H1 (cell line): ENCODE measurements around the gene FXYD7. TPM values are rescaled to one million over a fixed set of nuclear protein-coding genes. Genes with fewer than 3 reads are reported as not detected.

Source experiments
- CTCF ChIA-PET: fragments of 300-600 bp; sonication (Branson Sonifier 250); formaldehyde crosslinking; loops from one replicate; lab custom pipeline; 2021; ENCODE audit not compliant: partially characterized antibody; lab: Charles Lee
- POLR2A ChIA-PET: fragments of 300-600 bp; sonication (Branson Sonifier 250); formaldehyde crosslinking; loops from one replicate; lab custom pipeline; 2021; ENCODE audit warnings: inconsistent platforms; ENCODE audit not compliant: partially characterized antibody; lab: Charles Lee
- DNase-seq, 2 experiments: peaks; one replicate each; pipeline versions ENCODE4 v3.0.0 to v3.0.0-alpha.2; 2010 to 2022; ENCODE audit warnings: low spot score in 2 of 2, low read depth in 1 of 2, mixed read lengths in 1 of 2
- FAIRE-seq: peaks from 2 replicates; lab custom pipeline; 2011; peaks lifted over from hg19 to GRCh38; lab: Jason Lieb, UNC
- H2AFZ ChIP-seq: 2 replicates; pipeline ENCODE4 v1.8.1; 2012; ENCODE audit warnings: low read length, inconsistent platforms
- H2AK5ac ChIP-seq: 2 replicates; pipeline ENCODE4 v1.6.1; 2013; ENCODE audit warnings: low read depth, low read length
- H2BK120ac ChIP-seq: replicated peaks from 2 replicates; pipeline ENCODE3; 2013; ENCODE audit warnings: low read depth, low read length, inconsistent platforms
- H2BK12ac ChIP-seq: 2 replicates; pipeline ENCODE4 v1.6.1; 2013; ENCODE audit warnings: low read depth, low read length
- H2BK15ac ChIP-seq: 2 replicates; pipeline ENCODE4 v1.6.1; 2013; ENCODE audit warnings: low read length
- H2BK20ac ChIP-seq: 2 replicates; pipeline ENCODE4 v1.6.1; 2013; ENCODE audit warnings: low read length
- H2BK5ac ChIP-seq: 2 replicates; pipeline ENCODE4 v1.6.1; 2013; ENCODE audit warnings: low read depth, low read length
- H3K14ac ChIP-seq: 2 replicates; pipeline ENCODE4 v1.6.1; 2013; ENCODE audit warnings: inconsistent platforms; ENCODE audit not compliant: insufficient read length
- H3K18ac ChIP-seq: 2 replicates; pipeline ENCODE4 v1.6.1; 2013; ENCODE audit warnings: low read length; ENCODE audit errors: extremely low read depth
- H3K23ac ChIP-seq: 2 replicates; pipeline ENCODE4 v1.6.1; 2013; ENCODE audit warnings: inconsistent platforms; ENCODE audit not compliant: insufficient read length
- H3K23me2 ChIP-seq: 2 replicates; pipeline ENCODE4 v1.6.1; 2013; ENCODE audit warnings: low read depth, low read length
- H3K27ac ChIP-seq: 2 replicates; pipeline ENCODE4 v1.6.1; 2011; ENCODE audit warnings: low read depth, low read length, inconsistent platforms
- H3K27me3 ChIP-seq, 4 experiments: replicated peaks in 1 of 4; 1 replicate in 1 of 4; 2 replicates in 3 of 4; pipeline versions ENCODE4 v1.6.1 to v1.8.1; 2011 to 2013; ENCODE audit warnings: low read length in 3 of 4, mild to moderate bottlenecking in 3 of 4, inconsistent platforms in 2 of 4, mixed read lengths in 2 of 4, moderate library complexity in 1 of 4; ENCODE audit not compliant: control insufficient read depth in 3 of 4, insufficient read depth in 3 of 4; ENCODE audit errors: extremely low read depth in 1 of 4
- H3K36me3 ChIP-seq, 4 experiments: 2 replicates each; pipeline versions ENCODE4 v1.6.1 to v1.8.1; 2011 to 2013; ENCODE audit warnings: mild to moderate bottlenecking in 4 of 4, low read length in 3 of 4, moderate library complexity in 2 of 4, control low read depth in 1 of 4, inconsistent platforms in 1 of 4; ENCODE audit not compliant: insufficient read depth in 4 of 4, control insufficient read depth in 2 of 4
- H3K4ac ChIP-seq: replicated peaks from 2 replicates; pipeline ENCODE3; 2013; ENCODE audit warnings: low read length, low read depth, mixed read lengths, inconsistent platforms; ENCODE audit not compliant: insufficient read length
- H3K4me1 ChIP-seq, 4 experiments: replicated peaks in 1 of 4; 1 replicate in 1 of 4; 2 replicates in 3 of 4; pipeline versions ENCODE4 v1.6.1 to v1.8.1; 2011 to 2013; ENCODE audit warnings: low read length in 3 of 4, inconsistent platforms in 2 of 4, mixed read lengths in 1 of 4; ENCODE audit not compliant: insufficient read depth in 4 of 4, control insufficient read depth in 3 of 4
- H3K4me2 ChIP-seq, 2 experiments: 2 replicates each; pipeline versions ENCODE4 v1.6.1 to v1.8.1; 2011 to 2013; ENCODE audit warnings: low read depth in 2 of 2, low read length in 2 of 2, control low read depth in 1 of 2, inconsistent platforms in 1 of 2, mild to moderate bottlenecking in 1 of 2; ENCODE audit not compliant: insufficient read depth in 1 of 2
- H3K4me3 ChIP-seq, 4 experiments: fragments of 200-600, 300-600 bp in 1 of 4; sonication (generic), shearing (Covaris generic), sonication (Bioruptor Twin) in 1 of 4; 2 replicates each; pipeline versions ENCODE4 v1.5.1 to v1.8.1; 2011 to 2016; ENCODE audit warnings: low read length in 4 of 4, low read depth in 3 of 4, control low read depth in 2 of 4, inconsistent platforms in 2 of 4, mild to moderate bottlenecking in 2 of 4, mixed read lengths in 1 of 4, moderate library complexity in 1 of 4; ENCODE audit not compliant: insufficient read depth in 2 of 4; ENCODE audit errors: extremely low read depth in 1 of 4
- H3K56ac ChIP-seq: replicated peaks from 2 replicates; pipeline ENCODE3; 2013; ENCODE audit warnings: low read depth, mild to moderate bottlenecking, mixed read lengths, low read length, inconsistent platforms; ENCODE audit not compliant: insufficient read length
- H3K79me1 ChIP-seq: 2 replicates; pipeline ENCODE4 v1.6.1; 2013; ENCODE audit warnings: low read depth, low read length, control low read depth
- H3K79me2 ChIP-seq, 2 experiments: 2 replicates each; pipeline versions ENCODE4 v1.6.1 to v1.8.1; 2012 to 2013; ENCODE audit warnings: low read length in 2 of 2, mild to moderate bottlenecking in 2 of 2, inconsistent platforms in 1 of 2; ENCODE audit not compliant: insufficient read depth in 2 of 2, control insufficient read depth in 1 of 2
- H3K9ac ChIP-seq, 4 experiments: replicated peaks in 1 of 4; 1 replicate in 1 of 4; 2 replicates in 3 of 4; pipeline versions ENCODE4 v1.6.1 to v1.8.1; 2011 to 2013; ENCODE audit warnings: low read depth in 3 of 4, low read length in 3 of 4, control low read depth in 2 of 4, mild to moderate bottlenecking in 2 of 4, moderate library complexity in 2 of 4, inconsistent platforms in 1 of 4; ENCODE audit errors: extremely low read depth in 1 of 4
- H3K9me3 ChIP-seq, 2 experiments: 2 replicates each; pipeline versions ENCODE4 v1.6.1 to v1.8.1; 2012 to 2013; ENCODE audit warnings: mild to moderate bottlenecking in 2 of 2, moderate library complexity in 2 of 2, control low read depth in 1 of 2, inconsistent platforms in 1 of 2, low read depth in 1 of 2, low read length in 1 of 2, mixed read lengths in 1 of 2; ENCODE audit not compliant: insufficient read depth in 2 of 2
- H4K20me1 ChIP-seq, 2 experiments: replicated peaks in 1 of 2; 2 replicates each; pipeline versions ENCODE3 to v1.8.1; 2011 to 2013; ENCODE audit warnings: inconsistent platforms in 2 of 2, low read length in 2 of 2, mild to moderate bottlenecking in 1 of 2; ENCODE audit not compliant: insufficient read depth in 2 of 2, control insufficient read depth in 1 of 2
- H4K5ac ChIP-seq: 2 replicates; pipeline ENCODE4 v1.6.1; 2013; ENCODE audit warnings: low read length, low read depth, mixed read lengths, inconsistent platforms; ENCODE audit not compliant: insufficient read length
- H4K8ac ChIP-seq: 2 replicates; pipeline ENCODE4 v1.8.0; 2013; ENCODE audit warnings: mild to moderate bottlenecking, moderate library complexity, low read length, inconsistent platforms; ENCODE audit not compliant: insufficient read depth; ENCODE audit errors: extremely low read depth
- H4K91ac ChIP-seq: replicated peaks from 2 replicates; pipeline ENCODE3; 2013; ENCODE audit warnings: low read length, mixed read lengths, inconsistent platforms; ENCODE audit not compliant: insufficient read length
- CEBPB ChIP-seq: IDR thresholded peaks from 2 replicates; pipeline ENCODE4 v1.6.1; 2012; ENCODE audit warnings: low read depth, low read length
- WGBS, 2 experiments: shearing (Covaris generic) in 1 of 2; methylation state at CpG; one replicate each; pipeline versions ENCODE4 v1.1.6 to v1.1.7; 2013 to 2015; ENCODE audit warnings: low lambda C conversion rate in 2 of 2, mixed read lengths in 2 of 2, inconsistent platforms in 1 of 2, low coverage in 1 of 2, missing lambda C conversion rate in 1 of 2; ENCODE audit not compliant: insufficient replicate concordance in 2 of 2, insufficient coverage in 1 of 2, insufficient read length in 1 of 2; ENCODE audit errors: extremely low coverage in 1 of 2, missing lambda C conversion rate in 1 of 2; 5-methylcytosine and 5-hydroxymethylcytosine counted together
- polyA plus RNA-seq, 7 experiments: library from polyadenylated mRNA; depleted of rRNA in 3 of 7; stranded (reverse) in 5 of 7; unstranded in 2 of 7; fragments of >200 nt in 5 of 7; fragments of 200-250 nt in 2 of 7; gene quantifications; 1 replicate in 5 of 7; 2 replicates in 1 of 7; 4 replicates in 1 of 7; pipeline versions ENCODE4 v1.2.1 to v1.2.3, GENCODE V29; 2011 to 2013; ENCODE audit warnings: missing spikeins in 2 of 7, mixed read lengths in 2 of 7
- total RNA-seq: library from RNA; stranded (reverse); fragmentation: NEBNext Ultra II Directional; extraction: Animal tissue kit (Norgen Biotek cat#: 25700); gene quantifications from 2 replicates; pipeline ENCODE4 v1.2.1, GENCODE V29; 2021

Gene FXYD7
- total and polyA plus RNA-seq, 2 of the 8 experiments (the other 6 are each of a cell fraction or from before 2014, with no cell fraction given) = 12.1 to 14.3 TPM

DNA sequence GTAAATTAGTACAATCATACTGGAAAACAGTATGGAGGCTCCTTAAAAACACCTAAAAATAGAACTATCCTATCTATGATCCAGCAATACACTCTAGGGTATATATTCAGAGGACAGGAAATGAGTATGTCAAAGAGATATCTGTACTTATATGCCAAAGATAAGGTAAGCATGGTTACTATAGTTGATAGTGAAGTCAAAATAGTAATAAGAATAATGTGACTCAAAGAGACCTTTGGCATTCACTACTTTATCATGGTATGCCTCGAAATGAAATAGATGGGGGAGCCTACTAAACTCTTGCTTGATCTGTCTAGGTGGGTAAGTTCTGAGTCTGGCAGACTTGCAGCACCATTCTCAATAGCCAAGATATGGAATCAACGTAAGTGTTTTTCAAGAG lies 41.8 kb downstream of the FXYD7 start:
- Histone ChIP-seq H3K23ac (no peak overlapping the region), H4K91ac (no peak overlapping the region), H3K4me1 (no peaks in the 10 kb centered on the region), H3K4ac (no peak overlapping the region), H3K4me2 (no peak overlapping the region), H3K9ac (no peak overlapping the region), H3K23me2 (no peaks in the 10 kb centered on the region), H2AK5ac (no peak overlapping the region), H3K9me3 (no peaks in the 10 kb centered on the region), H3K18ac (no peak overlapping the region), H3K56ac (no peak overlapping the region), H3K79me1 (no peaks in the 10 kb centered on the region), H3K36me3 (no peaks in the 10 kb centered on the region), H2BK20ac (no peak overlapping the region), H2BK15ac (no peak overlapping the region), H2AFZ (no peak overlapping the region), H3K4me3 (no peak overlapping the region), H3K27me3 (no peaks in the 10 kb centered on the region; a peak in 1 of 7 replicates), H2BK120ac (no peak overlapping the region), H3K14ac (no peak overlapping the region), H4K5ac (no peak overlapping the region), H2BK12ac (no peak overlapping the region), H4K20me1 (no peaks in the 10 kb centered on the region), H4K8ac (no peak overlapping the region), H3K27ac (no peak overlapping the region), H2BK5ac (no peak overlapping the region), H3K79me2 (no peaks in the 10 kb centered on the region)
- DNase-seq = no peak
- FAIRE-seq = no peak
- WGBS, 2 experiments = 90% methylated on average over 2 of the region's 2 CpGs; no CpG with 5 or more reads in 1 of the 2 experiments
- CTCF ChIA-PET = no interaction called here
- POLR2A ChIA-PET = no interaction called here
- TF ChIP-seq CEBPB = no peak
